Skeletal muscle satellite cell (primary cell): Measurements from ENCODE around the gene PARP14.

Experiments used
- H3K27me3 ChIP-seq: 2 replicates; pipeline ENCODE4 v1.7.0; 2013; ENCODE audit warnings: low read length; ENCODE audit not compliant: control insufficient read depth, insufficient read depth
- H3K36me3 ChIP-seq: 2 replicates; pipeline ENCODE4 v1.7.0; 2013; ENCODE audit warnings: mild to moderate bottlenecking, control low read depth, low read length; ENCODE audit not compliant: insufficient read depth
- H3K4me1 ChIP-seq: 2 replicates; pipeline ENCODE4 v1.7.0; 2013; ENCODE audit warnings: low read length; ENCODE audit not compliant: control insufficient read depth, insufficient read depth
- H3K4me2 ChIP-seq: 2 replicates; pipeline ENCODE4 v1.7.0; 2013; ENCODE audit warnings: mild to moderate bottlenecking, low read length
- H3K4me3 ChIP-seq: 2 replicates; pipeline ENCODE4 v1.7.0; 2013; ENCODE audit warnings: low read length
- H3K9ac ChIP-seq: 2 replicates; pipeline ENCODE4 v1.7.0; 2013; ENCODE audit warnings: mild to moderate bottlenecking, low read depth, low read length, moderate library complexity
- H3K9me3 ChIP-seq: replicated peaks from 2 replicates; pipeline ENCODE4 v1.7.0; 2013; ENCODE audit warnings: mild to moderate bottlenecking, control low read depth, low read length

Gene PARP14

DNA sequence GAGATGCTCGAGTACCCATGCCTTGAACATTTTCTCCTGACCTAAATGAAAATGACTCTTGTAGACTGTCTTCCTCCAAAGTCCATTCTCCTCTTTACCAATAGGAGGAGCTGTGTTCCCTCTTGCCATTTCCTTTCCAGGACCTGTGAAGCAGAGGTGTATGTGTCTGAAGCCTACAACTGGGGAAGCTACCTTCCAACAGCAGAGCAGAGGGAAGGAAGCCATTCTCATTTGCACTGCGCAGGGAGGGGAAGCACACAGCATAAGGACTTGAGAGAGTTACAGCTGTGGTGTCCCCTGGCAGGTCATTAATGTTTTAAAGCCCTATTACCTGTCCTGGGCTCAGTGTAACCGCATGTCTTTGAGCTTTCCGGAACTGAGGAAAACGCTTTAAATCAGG is 74.3 kb downstream of the PARP14 start:
- Histone ChIP-seq H3K4me1 (no peaks in the 10 kb centered on the region), H3K36me3 (peaks cover 10% of the 10 kb centered on the region), H3K27me3 (no peaks in the 10 kb centered on the region), H3K9ac (no peak overlapping the region), H3K4me2 (no peak overlapping the region), H3K4me3 (no peak overlapping the region), H3K9me3 (no peaks in the 10 kb centered on the region)

DNA sequence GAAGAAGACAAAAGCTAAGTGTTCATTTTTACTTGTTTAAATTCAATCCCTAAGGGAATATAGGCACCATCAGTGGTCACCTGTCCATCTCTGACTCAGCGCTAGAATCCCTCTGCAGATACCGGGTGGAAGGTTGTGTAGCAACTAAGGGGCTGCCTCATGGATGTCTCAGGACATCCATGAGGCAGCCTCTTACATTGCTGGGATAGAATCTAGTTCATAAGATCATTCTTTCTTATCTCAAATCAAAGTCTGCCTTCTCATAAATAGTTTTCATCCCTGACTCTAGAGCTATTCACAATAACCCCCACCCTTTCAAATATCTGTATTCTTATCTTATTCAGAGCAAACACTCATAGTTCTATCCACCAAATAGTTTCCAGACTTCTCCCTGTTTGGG is 74.9 kb downstream of the PARP14 start:
- Histone ChIP-seq H3K4me3 (no peak overlapping the region), H3K9ac (no peak overlapping the region), H3K4me2 (no peak overlapping the region), H3K27me3 (no peaks in the 10 kb centered on the region), H3K9me3 (no peaks in the 10 kb centered on the region), H3K36me3 (peaks cover 10% of the 10 kb centered on the region), H3K4me1 (no peaks in the 10 kb centered on the region)

DNA sequence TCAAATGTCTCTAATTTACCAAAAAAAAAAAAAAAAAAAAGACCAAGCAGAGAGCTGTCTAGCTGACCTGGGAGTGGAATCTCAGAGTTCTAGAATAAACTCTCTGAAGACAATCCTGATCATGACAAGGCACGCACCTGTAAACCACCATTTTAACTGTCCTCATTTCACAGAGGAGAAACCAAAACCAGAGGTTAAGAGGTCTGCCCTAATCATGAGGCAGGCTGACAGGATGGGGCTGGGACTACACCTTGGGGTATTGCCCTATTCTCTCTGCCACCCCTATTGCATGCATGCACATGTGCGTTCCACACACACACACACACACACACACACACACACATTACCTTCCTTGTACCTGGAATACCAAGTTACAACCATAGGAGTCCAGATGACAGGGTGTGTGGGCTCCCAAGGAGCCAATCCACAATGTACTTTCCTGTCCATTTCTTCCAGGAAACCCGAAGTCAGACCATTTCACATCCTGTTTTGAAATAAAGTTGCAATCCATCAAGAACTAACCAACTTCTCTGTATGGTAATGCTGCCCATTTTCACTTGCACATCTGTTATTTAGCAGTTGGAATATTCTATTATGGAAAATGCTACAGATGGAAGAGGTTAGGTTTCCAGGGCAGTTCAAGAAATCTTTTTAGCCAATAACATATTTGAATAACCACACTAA is 78.4 kb downstream of the PARP14 start:
- peaks cover 8% of the 10 kb centered on the region for H3K36me3 ChIP-seq
- H3K4me2 ChIP-seq = no peak overlapping the region
- no peak overlapping the region for H3K4me3 ChIP-seq
- no peaks in the 10 kb centered on the region for H3K27me3 ChIP-seq
- H3K9me3 ChIP-seq = no peaks in the 10 kb centered on the region
- H3K9ac ChIP-seq = no peak overlapping the region
- H3K4me1 ChIP-seq = no peaks in the 10 kb centered on the region

DNA sequence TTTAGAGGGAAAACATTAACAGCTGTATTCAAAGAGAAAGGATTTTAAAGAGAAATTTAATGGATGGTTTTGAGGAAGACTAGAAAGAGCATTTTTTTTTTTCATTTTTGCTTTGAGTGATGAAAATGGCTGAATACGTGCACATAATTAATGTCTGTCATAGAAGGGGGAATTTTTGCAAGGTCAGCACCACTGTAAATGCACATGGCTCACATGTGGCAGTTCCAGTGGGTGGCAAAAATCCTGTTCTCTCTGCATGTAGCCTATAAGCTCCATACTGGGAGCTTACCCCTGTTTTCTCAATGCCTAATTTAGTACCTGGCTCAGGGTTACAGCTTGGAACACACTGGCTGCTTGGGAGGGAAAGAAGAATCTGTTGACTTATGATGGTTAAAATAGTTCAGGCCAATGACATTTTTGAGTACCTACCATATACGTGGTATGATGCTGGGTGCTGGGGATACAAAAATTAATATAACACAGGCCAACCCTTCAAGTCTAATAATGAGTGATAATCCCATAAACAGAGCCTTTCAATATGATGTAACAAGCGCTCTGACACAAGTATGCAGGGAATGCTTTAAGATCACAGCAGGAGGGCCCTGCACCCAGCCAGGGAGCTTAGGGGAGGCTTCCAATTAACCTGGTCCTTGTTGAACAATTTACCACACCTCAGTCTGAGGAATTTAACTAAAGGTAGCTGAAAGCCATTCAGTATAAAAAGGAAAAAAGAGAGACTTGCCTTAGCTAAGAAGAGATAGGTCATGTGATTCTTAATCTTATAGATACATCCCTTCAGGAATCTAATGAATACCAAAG is 80.0 kb downstream of the PARP14 start:
- H3K27me3 ChIP-seq = no peaks in the 10 kb centered on the region
- no peaks in the 10 kb centered on the region for H3K9me3 ChIP-seq
- no peak overlapping the region for H3K4me3 ChIP-seq
- H3K9ac ChIP-seq = no peak overlapping the region
- no peaks in the 10 kb centered on the region for H3K4me1 ChIP-seq
- H3K4me2 ChIP-seq = no peak overlapping the region
- peaks cover 5% of the 10 kb centered on the region for H3K36me3 ChIP-seq

DNA sequence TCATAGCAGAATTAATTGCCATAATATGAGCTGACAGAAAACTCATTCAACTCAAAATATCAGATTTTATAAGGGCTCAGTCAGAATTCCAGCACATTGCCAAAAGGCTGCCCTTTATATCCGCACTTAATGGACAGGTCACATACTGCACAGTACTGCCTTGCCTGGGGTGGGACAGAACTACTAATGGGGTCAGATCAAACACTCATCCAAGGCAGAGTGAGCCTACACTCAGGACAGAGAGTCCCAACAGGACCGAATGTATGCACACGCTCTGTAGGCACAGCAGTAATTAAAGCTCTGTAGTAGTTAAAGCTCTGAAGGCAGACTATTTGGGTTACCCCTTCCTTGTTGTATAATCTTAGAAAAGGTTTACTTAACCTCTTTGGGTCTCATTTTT is 85.8 kb downstream of the PARP14 start:
- Histone ChIP-seq H3K4me1 (no peaks in the 10 kb centered on the region), H3K9ac (no peak overlapping the region), H3K36me3 (no peaks in the 10 kb centered on the region), H3K4me3 (no peak overlapping the region), H3K4me2 (no peak overlapping the region), H3K27me3 (no peaks in the 10 kb centered on the region), H3K9me3 (no peaks in the 10 kb centered on the region)

DNA sequence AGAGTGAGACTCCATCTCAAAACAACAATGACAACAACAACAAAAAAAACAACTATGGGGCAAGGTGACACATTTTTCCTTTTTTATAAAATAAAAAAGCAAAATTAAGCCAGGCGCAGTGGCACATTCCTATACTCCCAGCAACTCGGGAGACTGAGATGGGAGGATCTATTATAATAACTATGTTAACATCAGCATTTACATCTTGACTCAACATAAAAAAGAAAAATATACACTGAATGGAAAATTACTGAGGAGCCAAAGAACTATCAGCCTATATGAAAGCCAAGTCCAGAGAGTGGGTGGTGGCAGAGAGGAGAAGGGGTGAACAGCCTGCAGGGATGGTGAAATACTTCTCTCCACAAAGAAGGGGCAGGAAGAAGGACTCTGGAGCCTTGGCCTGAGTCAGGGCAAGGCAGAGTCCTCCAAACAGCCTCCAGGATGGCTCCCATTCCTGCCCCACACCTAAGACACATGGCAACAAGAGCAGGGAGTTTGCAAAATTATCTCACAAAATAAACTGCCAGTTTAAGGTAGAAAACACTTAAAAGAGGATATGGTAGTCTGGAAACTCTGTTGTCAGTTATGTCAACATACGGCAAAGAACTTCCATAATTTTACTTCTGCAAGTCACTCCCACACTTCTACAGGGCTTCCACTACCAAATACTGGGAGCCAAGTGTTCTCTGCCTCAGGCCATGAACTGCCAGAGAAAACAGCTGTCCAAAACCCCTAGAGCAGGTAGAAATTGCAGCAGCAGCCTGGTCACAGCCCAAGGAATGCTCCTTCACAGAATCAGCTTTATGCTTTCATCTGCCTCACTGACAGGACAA is 87.1 kb downstream of the PARP14 start:
- no peak overlapping the region for H3K4me2 ChIP-seq
- no peaks in the 10 kb centered on the region for H3K27me3 ChIP-seq
- no peaks in the 10 kb centered on the region for H3K4me1 ChIP-seq
- H3K9ac ChIP-seq = no peak overlapping the region
- no peaks in the 10 kb centered on the region for H3K36me3 ChIP-seq
- no peaks in the 10 kb centered on the region for H3K9me3 ChIP-seq
- H3K4me3 ChIP-seq = no peak overlapping the region

DNA sequence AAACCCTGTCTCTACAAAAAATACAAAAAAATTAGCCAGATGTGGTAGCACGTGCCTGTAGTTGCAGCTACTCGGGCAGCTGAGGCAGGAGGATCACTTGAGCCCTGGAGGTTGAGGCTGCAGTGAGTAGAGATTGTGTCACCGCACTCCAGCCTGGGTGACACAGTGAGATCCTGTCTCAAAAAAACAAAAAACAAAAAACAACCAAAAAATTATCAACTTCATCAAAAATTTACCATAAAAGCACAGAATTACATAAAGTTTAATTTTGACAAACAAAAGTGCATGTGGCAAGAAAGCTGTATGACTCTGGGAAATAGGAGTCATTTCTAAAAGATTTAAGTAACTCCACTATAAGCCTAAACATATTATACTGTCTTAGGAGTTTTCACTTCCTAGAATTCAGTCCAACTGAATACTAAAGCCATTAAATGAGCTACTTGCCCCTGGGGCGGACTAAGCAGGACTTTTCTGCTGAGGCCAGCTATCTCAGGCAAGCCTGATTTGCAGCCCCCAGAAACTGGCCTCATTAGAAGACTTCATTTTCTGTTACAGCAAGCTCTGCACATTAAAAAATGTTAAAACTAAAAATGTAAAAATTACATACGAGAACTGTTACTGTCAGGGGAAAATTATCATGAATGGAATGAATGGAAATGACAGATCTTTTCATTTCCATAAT is 90.0 kb downstream of the PARP14 start:
- Histone ChIP-seq H3K4me1 (peaks cover 14% of the 10 kb centered on the region), H3K9me3 (no peaks in the 10 kb centered on the region), H3K4me2 (no peak overlapping the region), H3K4me3 (no peak overlapping the region), H3K36me3 (no peaks in the 10 kb centered on the region), H3K27me3 (no peaks in the 10 kb centered on the region), H3K9ac (no peak overlapping the region)

DNA sequence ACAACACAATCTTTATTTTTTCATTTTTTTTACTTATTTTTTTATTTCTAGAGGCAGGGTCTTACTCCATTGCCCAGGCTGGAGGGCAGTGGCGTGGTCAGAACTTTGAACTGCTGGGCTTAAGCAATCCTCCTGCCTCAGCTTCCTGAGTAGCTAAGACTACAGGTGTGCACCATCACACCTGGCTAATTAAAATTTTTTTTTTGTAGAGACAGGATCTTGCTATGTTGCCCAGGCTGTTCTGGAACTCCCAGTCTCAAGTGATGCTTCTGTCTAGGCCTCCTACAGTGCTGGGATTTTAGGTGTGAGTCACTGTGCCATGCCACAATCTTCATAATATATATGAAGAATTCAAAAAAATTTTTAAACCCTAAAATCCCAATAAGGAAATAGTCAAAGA is 92.2 kb downstream of the PARP14 start:
- Histone ChIP-seq H3K4me3 (no peak overlapping the region), H3K9me3 (no peaks in the 10 kb centered on the region), H3K4me1 (peaks cover 14% of the 10 kb centered on the region), H3K9ac (no peak overlapping the region), H3K27me3 (no peaks in the 10 kb centered on the region), H3K36me3 (no peaks in the 10 kb centered on the region), H3K4me2 (no peak overlapping the region)

DNA sequence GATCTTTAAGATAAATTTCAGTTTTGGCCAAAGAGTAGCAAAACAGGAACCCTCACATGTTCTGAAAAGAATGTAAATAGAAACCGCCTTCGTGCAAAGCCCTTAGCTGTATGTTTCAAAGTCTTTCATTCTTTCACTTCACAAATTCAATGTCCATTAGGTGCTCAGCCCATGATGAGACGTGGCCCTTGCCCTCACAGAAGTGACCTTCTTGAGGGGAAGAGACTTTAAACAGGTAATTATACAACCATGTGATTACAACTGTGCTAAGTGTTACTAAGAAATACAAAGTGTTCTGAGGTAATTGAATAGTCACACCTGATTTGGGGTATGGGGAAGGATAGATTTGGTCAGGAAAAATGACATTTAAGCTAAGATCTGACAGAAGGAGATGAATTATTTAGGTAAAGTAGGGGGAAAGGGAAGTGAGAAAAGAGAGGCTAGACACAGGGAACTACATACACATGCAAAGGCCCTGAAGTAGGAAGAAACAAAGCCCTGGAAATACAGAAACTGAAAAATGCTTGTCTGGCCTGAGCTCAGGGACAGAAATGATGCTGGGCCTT is 93.4 kb downstream of the PARP14 start:
- Histone ChIP-seq H3K9me3 (no peaks in the 10 kb centered on the region), H3K9ac (no peak overlapping the region), H3K36me3 (no peaks in the 10 kb centered on the region), H3K4me2 (no peak overlapping the region), H3K4me1 (peaks cover 14% of the 10 kb centered on the region), H3K4me3 (no peak overlapping the region), H3K27me3 (no peaks in the 10 kb centered on the region)

DNA sequence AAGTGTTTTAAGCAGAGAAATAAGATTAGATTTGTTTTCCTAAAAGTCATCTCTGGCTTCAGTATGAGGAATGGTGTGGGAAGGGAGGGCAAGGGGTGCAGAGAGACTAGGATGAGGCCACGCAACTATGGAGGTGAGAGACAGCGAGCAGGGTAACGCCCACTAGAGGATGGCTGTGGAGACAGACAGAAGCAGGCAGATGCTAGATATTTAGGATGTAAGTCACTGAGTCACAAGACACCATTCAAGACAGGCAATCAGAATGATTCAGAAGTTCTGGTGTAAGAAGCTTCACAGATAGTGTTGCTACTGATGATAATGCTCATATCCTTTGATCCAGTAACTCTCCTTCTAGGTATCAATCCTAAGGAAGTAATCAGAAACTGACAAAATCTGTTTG is 93.9 kb downstream of the PARP14 start:
- peaks cover 14% of the 10 kb centered on the region for H3K4me1 ChIP-seq
- H3K4me2 ChIP-seq = no peak overlapping the region
- H3K9me3 ChIP-seq = no peaks in the 10 kb centered on the region
- H3K4me3 ChIP-seq = no peak overlapping the region
- H3K36me3 ChIP-seq = no peaks in the 10 kb centered on the region
- no peaks in the 10 kb centered on the region for H3K27me3 ChIP-seq
- no peak overlapping the region for H3K9ac ChIP-seq
